Mesenchymal stem cell (in vitro differentiated cells and primary cell): ENCODE measurements around the gene SEZ6L.

Experiments used
- DNase-seq: peaks from one replicate; pipeline ENCODE4 v3.0.0-alpha.2; 2013
- H2AFZ ChIP-seq: one replicate; pipeline ENCODE4 v1.6.1; 2013; ENCODE audit warnings: low read depth, mild to moderate bottlenecking, control low read depth, inconsistent platforms, low read length, moderate library complexity
- H2AK5ac ChIP-seq: 2 replicates; pipeline ENCODE4 v1.6.1; 2013; ENCODE audit warnings: low read length, moderate library complexity, mild to moderate bottlenecking, inconsistent platforms; ENCODE audit not compliant: severe bottlenecking
- H2BK120ac ChIP-seq: one replicate; pipeline ENCODE4 v1.6.1; 2013; ENCODE audit warnings: low read depth, mild to moderate bottlenecking, inconsistent platforms, low read length, moderate library complexity
- H2BK12ac ChIP-seq, 2 experiments: one replicate each; pipeline ENCODE4 v1.6.1; 2013; ENCODE audit warnings: inconsistent platforms in 2 of 2, low read length in 2 of 2, mild to moderate bottlenecking in 2 of 2, moderate library complexity in 2 of 2, control low read depth in 1 of 2
- H2BK15ac ChIP-seq: one replicate; pipeline ENCODE4 v1.6.1; 2013; ENCODE audit warnings: mild to moderate bottlenecking, low read depth, inconsistent platforms; ENCODE audit not compliant: poor library complexity, severe bottlenecking
- H2BK5ac ChIP-seq: 2 replicates; pipeline ENCODE4 v1.6.1; 2013; ENCODE audit warnings: low read depth, mild to moderate bottlenecking, low read length, control low read depth, inconsistent platforms; ENCODE audit not compliant: poor library complexity, severe bottlenecking
- H3K14ac ChIP-seq, 2 experiments: one replicate each; pipeline ENCODE4 v1.6.1; 2013; ENCODE audit warnings: inconsistent platforms in 2 of 2, low read length in 2 of 2, control low read depth in 1 of 2, mild to moderate bottlenecking in 1 of 2, moderate library complexity in 1 of 2
- H3K18ac ChIP-seq, 2 experiments: one replicate each; pipeline ENCODE4 v1.6.1; 2013; ENCODE audit warnings: inconsistent platforms in 2 of 2, low read length in 2 of 2, control low read depth in 1 of 2, low read depth in 1 of 2, mild to moderate bottlenecking in 1 of 2
- H3K23ac ChIP-seq, 2 experiments: one replicate each; pipeline ENCODE4 v1.6.1; 2013; ENCODE audit warnings: inconsistent platforms in 2 of 2, low read length in 2 of 2, mild to moderate bottlenecking in 2 of 2, moderate library complexity in 2 of 2, control low read depth in 1 of 2
- H3K27ac ChIP-seq: 2 replicates; pipeline ENCODE4 v1.5.1; 2013; ENCODE audit warnings: mild to moderate bottlenecking, moderate library complexity, low read length, control low read depth, inconsistent platforms; ENCODE audit not compliant: poor library complexity, severe bottlenecking
- H3K27me3 ChIP-seq, 2 experiments: 2 replicates each; pipeline versions ENCODE4 v1.6.1 to v1.7.0; 2013; ENCODE audit warnings: low read length in 2 of 2, mild to moderate bottlenecking in 2 of 2, moderate library complexity in 2 of 2, control low read depth in 1 of 2, inconsistent platforms in 1 of 2; ENCODE audit not compliant: control insufficient read depth in 1 of 2, insufficient read depth in 1 of 2
- H3K36me3 ChIP-seq, 2 experiments: 2 replicates each; pipeline versions ENCODE4 v1.6.1 to v1.7.0; 2013; ENCODE audit warnings: low read length in 2 of 2, control low read depth in 1 of 2, inconsistent platforms in 1 of 2, low read depth in 1 of 2, mild to moderate bottlenecking in 1 of 2; ENCODE audit not compliant: insufficient read depth in 2 of 2, control insufficient read depth in 1 of 2
- H3K4ac ChIP-seq, 2 experiments: one replicate each; pipeline ENCODE4 v1.6.1; 2013; ENCODE audit warnings: inconsistent platforms in 2 of 2, low read length in 2 of 2, mild to moderate bottlenecking in 2 of 2, moderate library complexity in 2 of 2, control low read depth in 1 of 2, low read depth in 1 of 2
- H3K4me1 ChIP-seq: 2 replicates; pipeline ENCODE4 v1.6.1; 2013; ENCODE audit warnings: low read depth, low read length, control low read depth; ENCODE audit not compliant: control insufficient read depth, insufficient read depth
- H3K4me2 ChIP-seq: 2 replicates; pipeline ENCODE4 v1.6.1; 2013; ENCODE audit warnings: low read length, mild to moderate bottlenecking, inconsistent platforms; ENCODE audit not compliant: poor library complexity, severe bottlenecking
- H3K4me3 ChIP-seq, 2 experiments: 2 replicates each; pipeline versions ENCODE4 v1.5.1 to v1.7.0; 2013; ENCODE audit warnings: low read length in 2 of 2, mild to moderate bottlenecking in 2 of 2, control low read depth in 1 of 2, low read depth in 1 of 2; ENCODE audit not compliant: insufficient read depth in 1 of 2
- H3K79me1 ChIP-seq: replicated peaks from 2 replicates; pipeline ENCODE4 v1.6.1; 2013; ENCODE audit warnings: mild to moderate bottlenecking, control low read depth, low read length, inconsistent platforms; ENCODE audit not compliant: poor library complexity, severe bottlenecking
- H3K9ac ChIP-seq: 2 replicates; pipeline ENCODE4 v1.7.0; 2013; ENCODE audit warnings: mild to moderate bottlenecking, low read length, moderate library complexity
- H3K9me3 ChIP-seq: 2 replicates; pipeline ENCODE4 v1.7.0; 2013; ENCODE audit warnings: mild to moderate bottlenecking, low read length; ENCODE audit not compliant: control insufficient read depth
- H4K8ac ChIP-seq: one replicate; pipeline ENCODE4 v1.6.1; 2013; ENCODE audit warnings: inconsistent platforms, mild to moderate bottlenecking, low read length, moderate library complexity
- H4K91ac ChIP-seq: one replicate; pipeline ENCODE4 v1.6.1; 2013; ENCODE audit warnings: mild to moderate bottlenecking, low read length, inconsistent platforms
- WGBS: methylation state at CpG from one replicate; pipeline ENCODE4 v1.1.7; 2013; ENCODE audit warnings: mixed read lengths; 5-methylcytosine and 5-hydroxymethylcytosine counted together

SEZ6L gene

DNA sequence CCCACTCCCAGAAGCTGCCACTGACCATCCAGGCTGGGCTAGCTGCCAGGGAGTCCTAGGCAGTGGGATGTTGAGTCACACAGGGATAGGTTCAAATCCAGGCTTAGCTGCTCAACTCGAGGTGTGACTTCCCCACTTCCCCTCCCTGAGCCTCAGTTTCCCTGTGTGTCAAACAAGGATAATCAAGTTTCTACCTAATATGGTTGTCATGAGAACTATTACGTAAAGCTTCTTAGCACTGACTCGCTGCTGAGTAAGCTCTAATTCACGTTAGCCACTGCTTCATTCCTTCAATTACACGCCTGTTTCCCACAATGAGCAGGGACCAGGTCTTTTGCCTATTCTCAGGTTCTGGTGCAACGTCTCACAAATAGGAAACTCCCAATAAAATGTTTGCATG lies 67.7 kb downstream of the SEZ6L start:
- DNase-seq = no peak
- no peak overlapping the region for H2BK12ac ChIP-seq
- H3K27me3 ChIP-seq = peaks cover 0 to 14% of the 10 kb centered on the region in 2 experiments
- no peak overlapping the region for H3K14ac ChIP-seq
- no peak overlapping the region for H2BK120ac ChIP-seq
- no peak overlapping the region for H2BK5ac ChIP-seq
- H4K8ac ChIP-seq = no peak overlapping the region
- H2BK15ac ChIP-seq = no peak overlapping the region
- H4K91ac ChIP-seq = no peak overlapping the region
- WGBS = 68% methylated on average over 6 of the region's 6 CpGs
- H3K18ac ChIP-seq = no peak overlapping the region
- no peaks in the 10 kb centered on the region for H3K36me3 ChIP-seq
- H3K4me3 ChIP-seq = no peak overlapping the region
- no peak overlapping the region for H3K9ac ChIP-seq
- H3K9me3 ChIP-seq = no peaks in the 10 kb centered on the region
- H3K4me1 ChIP-seq = no peaks in the 10 kb centered on the region
- no peak overlapping the region for H3K27ac ChIP-seq
- H2AFZ ChIP-seq = no peak overlapping the region
- no peak overlapping the region for H3K4ac ChIP-seq
- no peak overlapping the region for H3K4me2 ChIP-seq
- H3K23ac ChIP-seq = no peak overlapping the region
- H2AK5ac ChIP-seq = no peak overlapping the region
- H3K79me1 ChIP-seq = no peaks in the 10 kb centered on the region

DNA sequence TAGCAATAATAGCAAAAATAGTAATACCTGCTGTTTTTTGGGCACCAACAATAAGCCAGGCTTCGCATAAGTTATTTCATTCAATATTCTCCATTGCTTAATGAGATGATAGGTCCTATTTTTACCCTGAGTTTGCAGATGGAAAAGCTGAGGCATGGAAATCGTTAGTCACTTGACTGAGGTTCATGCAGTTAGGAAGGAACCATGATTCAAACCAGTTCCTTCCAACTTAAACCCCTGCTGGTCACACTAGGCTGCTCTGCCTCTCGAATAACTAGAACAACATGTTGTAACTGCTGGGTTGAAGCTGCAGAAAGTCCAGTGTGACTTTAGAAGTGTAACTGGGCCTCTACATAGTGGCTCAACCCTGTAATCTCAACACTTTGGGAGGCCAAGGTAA lies 69.3 kb downstream of the SEZ6L start:
- H3K4me2 ChIP-seq = no peak overlapping the region
- WGBS = 68% methylated on average over 3 of the region's 3 CpGs
- H2BK12ac ChIP-seq = no peak overlapping the region
- no peaks in the 10 kb centered on the region for H3K4me1 ChIP-seq
- H2BK120ac ChIP-seq = no peak overlapping the region
- H3K4me3 ChIP-seq = no peak overlapping the region
- H2BK5ac ChIP-seq = no peak overlapping the region
- no peak overlapping the region for H3K27ac ChIP-seq
- no peak overlapping the region for H3K14ac ChIP-seq
- peaks cover 0 to 8% of the 10 kb centered on the region in 2 experiments for H3K27me3 ChIP-seq
- DNase-seq = no peak
- no peaks in the 10 kb centered on the region for H3K36me3 ChIP-seq
- H4K8ac ChIP-seq = no peak overlapping the region
- no peaks in the 10 kb centered on the region for H3K9me3 ChIP-seq
- no peak overlapping the region for H3K4ac ChIP-seq
- H3K18ac ChIP-seq = no peak overlapping the region
- no peak overlapping the region for H2AK5ac ChIP-seq
- no peak overlapping the region for H3K23ac ChIP-seq
- no peak overlapping the region for H2AFZ ChIP-seq
- no peak overlapping the region for H3K9ac ChIP-seq
- H3K79me1 ChIP-seq = no peaks in the 10 kb centered on the region
- H2BK15ac ChIP-seq = no peak overlapping the region
- no peak overlapping the region for H4K91ac ChIP-seq

DNA sequence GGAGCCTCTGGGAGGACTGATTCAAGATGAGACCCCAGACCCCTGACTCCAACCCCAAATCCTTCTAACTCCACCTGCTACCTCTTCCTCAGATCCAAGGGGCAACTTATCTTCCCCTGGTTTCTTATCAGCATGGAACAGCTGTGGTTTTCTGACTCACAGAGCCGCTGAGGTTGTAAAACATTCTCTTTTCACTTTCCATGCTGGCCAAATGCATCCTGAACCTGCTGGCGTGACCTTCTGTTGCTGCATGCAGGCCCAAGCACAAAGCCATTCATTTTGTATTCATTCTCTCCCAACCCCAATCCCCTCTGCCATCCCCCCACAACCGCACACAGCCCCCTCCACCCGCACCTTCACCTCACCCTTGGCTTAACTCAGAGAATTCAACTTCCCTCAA lies 70.3 kb downstream of the SEZ6L start:
- Histone ChIP-seq H3K9ac (no peak overlapping the region), H2AK5ac (no peak overlapping the region), H2BK15ac (no peak overlapping the region), H2BK120ac (no peak overlapping the region), H3K4ac (no peak overlapping the region), H3K14ac (no peak overlapping the region), H3K4me3 (no peak overlapping the region), H3K4me1 (no peaks in the 10 kb centered on the region), H2BK5ac (no peak overlapping the region), H4K91ac (no peak overlapping the region), H3K79me1 (no peaks in the 10 kb centered on the region), H2AFZ (no peak overlapping the region), H3K27ac (no peak overlapping the region), H3K23ac (no peak overlapping the region), H3K9me3 (no peaks in the 10 kb centered on the region), H4K8ac (no peak overlapping the region), H3K4me2 (no peak overlapping the region), H2BK12ac (no peak overlapping the region), H3K27me3 (peaks cover 0 to 6% of the 10 kb centered on the region in 2 experiments), H3K18ac (no peak overlapping the region), H3K36me3 (no peaks in the 10 kb centered on the region)
- 73% methylated on average over 4 of the region's 4 CpGs for WGBS
- DNase-seq = no peak

DNA sequence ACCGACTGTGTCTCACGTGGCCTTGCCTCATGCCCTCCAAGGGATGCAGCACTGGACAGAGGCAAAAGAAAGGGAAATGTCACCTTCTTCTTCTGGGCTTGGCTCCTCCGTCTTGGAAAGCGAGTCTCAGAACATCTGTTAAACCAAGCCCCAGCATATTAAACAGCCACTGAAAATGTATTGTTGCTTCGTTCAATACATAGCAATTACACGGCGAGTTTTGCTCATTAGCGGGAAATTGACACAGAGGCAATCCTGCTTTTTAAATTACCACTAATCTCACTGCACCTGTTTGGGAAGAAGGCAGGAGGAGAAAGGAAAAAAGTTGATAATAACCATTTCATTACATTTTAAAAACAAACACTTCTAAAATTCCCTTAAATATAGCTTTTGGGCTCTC lies 72.1 kb downstream of the SEZ6L start:
- Histone ChIP-seq H2AK5ac (no peak overlapping the region), H2BK5ac (no peak overlapping the region), H4K91ac (no peak overlapping the region), H3K4me2 (no peak overlapping the region), H3K18ac (no peak overlapping the region), H3K9me3 (no peaks in the 10 kb centered on the region), H3K4ac (no peak overlapping the region), H4K8ac (no peak overlapping the region), H2BK15ac (no peak overlapping the region), H3K14ac (no peak overlapping the region), H3K79me1 (no peaks in the 10 kb centered on the region), H2BK120ac (no peak overlapping the region), H2AFZ (no peak overlapping the region), H3K9ac (no peak overlapping the region), H3K36me3 (no peaks in the 10 kb centered on the region), H3K4me1 (no peaks in the 10 kb centered on the region), H3K4me3 (no peak overlapping the region), H3K27me3 (peaks cover 0 to 6% of the 10 kb centered on the region in 2 experiments), H3K27ac (no peak overlapping the region), H2BK12ac (no peak overlapping the region), H3K23ac (no peak overlapping the region)
- 88% methylated on average over 8 of the region's 8 CpGs for WGBS
- no peak for DNase-seq
